Measurements from ENCODE around the gene RRP9. TPM values are rescaled to one million over a fixed set of nuclear protein-coding genes. Genes with fewer than 3 reads are reported as not detected.

The RRP9 gene
- total RNA-seq, 1 experiment from 2014 or later = 71.3 TPM

DNA sequence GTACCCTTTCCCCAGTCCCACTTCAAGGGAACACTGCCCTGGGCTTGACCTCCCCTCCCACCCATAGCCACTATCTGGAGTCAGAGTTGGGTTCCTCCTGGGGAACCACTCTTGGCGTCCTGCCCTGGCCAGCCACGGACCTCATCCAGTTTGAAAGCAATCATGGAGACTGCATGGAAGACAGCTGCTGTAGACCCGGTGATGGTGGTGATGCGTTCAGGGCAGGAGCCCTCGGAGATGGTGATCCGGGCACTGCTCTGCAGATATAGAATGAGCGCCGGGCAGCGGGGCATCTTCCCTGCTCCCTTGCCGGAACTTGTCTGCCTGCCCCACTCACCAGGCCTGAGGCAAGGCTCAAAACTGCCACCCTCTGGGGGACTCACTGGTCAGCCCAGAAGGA lies 18.7 kb upstream of the RRP9 start:
- ChIA-PET CTCF (no interaction called here), RAD21 (ENCODE audit: low non-redundant PET in 1 of 2, low total read pairs in 2 of 2, uncharacterized antibody in 2 of 2, unreplicated experiment in 2 of 2) (no interaction called here), POLR2A (no interaction called here)
- Histone ChIP-seq H3K79me2 (ENCODE audit: insufficient read depth, low read length) (no peaks in the 10 kb centered on the region), H3K9me2 (ENCODE audit: insufficient read depth) (no peaks in the 10 kb centered on the region), H3K4me2 (ENCODE audit: low read length) (no peak overlapping the region), H3K4me1 (ENCODE audit: control insufficient read depth in 1 of 2, insufficient read depth in 2 of 2, low read length in 2 of 2) (no peaks in the 10 kb centered on the region), H3K27ac (ENCODE audit: low read depth, low read length) (no peak overlapping the region), H3K27me3 (ENCODE audit: insufficient read depth, low read length) (no peaks in the 10 kb centered on the region), H4K20me1 (ENCODE audit: insufficient read depth) (no peaks in the 10 kb centered on the region), H3K36me3 (ENCODE audit: control insufficient read depth in 1 of 2, insufficient read depth in 2 of 2, low read length in 2 of 2) (0 out of 4 replicates have a peak, but pooled peaks cover 0 to 3% of the 10 kb centered on the region in 2 experiments), H3K9me3 (ENCODE audit: control insufficient read depth in 1 of 2, insufficient read depth in 1 of 2, low read depth in 1 of 2, low read length in 2 of 2) (no peaks in the 10 kb centered on the region), H2AFZ (ENCODE audit: low read depth, low read length, poor library complexity, severe bottlenecking) (no peak overlapping the region), H3K9ac (ENCODE audit: low read length) (no peak overlapping the region), H3K4me3 (replicated peaks in 1 of 2; ENCODE audit: low read depth in 1 of 2, low read length in 2 of 2) (no peak overlapping the region)
- TF ChIP-seq REST (IDR thresholded peaks at IDR 0.05; ENCODE audit: low read depth) (no peak), SP1 (IDR thresholded peaks at IDR 0.05; ENCODE audit: low read depth) (no peak), EGR1 (IDR thresholded peaks at IDR 0.05; ENCODE audit: low read depth) (no peak), POLR2AphosphoS5 (IDR thresholded peaks at IDR 0.05; ENCODE audit: low read depth, low read length) (no peak), FOSL1 (IDR thresholded peaks at IDR 0.05; ENCODE audit: low read depth) (no peak), SIN3A (IDR thresholded peaks at IDR 0.05; ENCODE audit: low read depth) (no peak), JUND (IDR thresholded peaks at IDR 0.05) (no peak), CBX3 (IDR thresholded peaks at IDR 0.05; ENCODE audit: low read depth) (no peak), POLR2A (IDR thresholded peaks at IDR 0.05; ENCODE audit: borderline replicate concordance, extremely low read depth, insufficient read depth, insufficient read length) (no peak), SRF (IDR thresholded peaks at IDR 0.05; ENCODE audit: low read depth) (no peak), CTCF (IDR thresholded peaks at IDR 0.05 in 2 of 3, conservative IDR thresholded peaks at IDR 0.05 in 1 of 3; ENCODE audit: borderline replicate concordance in 1 of 3, insufficient read depth in 1 of 3, low read depth in 2 of 3, low read length in 2 of 3) (no peak), YY1 (IDR thresholded peaks at IDR 0.05; ENCODE audit: extremely low read depth, insufficient replicate concordance, low read depth, low read length) (no peak), EZH2phosphoT487 (IDR thresholded peaks at IDR 0.05; ENCODE audit: borderline replicate concordance) (no peak), ZNF274 (IDR thresholded peaks at IDR 0.05; ENCODE audit: low read depth, low read length) (no peak), RAD21 (IDR thresholded peaks at IDR 0.05; ENCODE audit: low read depth) (no peak)
- TF ChIP-seq, protein P1, sequence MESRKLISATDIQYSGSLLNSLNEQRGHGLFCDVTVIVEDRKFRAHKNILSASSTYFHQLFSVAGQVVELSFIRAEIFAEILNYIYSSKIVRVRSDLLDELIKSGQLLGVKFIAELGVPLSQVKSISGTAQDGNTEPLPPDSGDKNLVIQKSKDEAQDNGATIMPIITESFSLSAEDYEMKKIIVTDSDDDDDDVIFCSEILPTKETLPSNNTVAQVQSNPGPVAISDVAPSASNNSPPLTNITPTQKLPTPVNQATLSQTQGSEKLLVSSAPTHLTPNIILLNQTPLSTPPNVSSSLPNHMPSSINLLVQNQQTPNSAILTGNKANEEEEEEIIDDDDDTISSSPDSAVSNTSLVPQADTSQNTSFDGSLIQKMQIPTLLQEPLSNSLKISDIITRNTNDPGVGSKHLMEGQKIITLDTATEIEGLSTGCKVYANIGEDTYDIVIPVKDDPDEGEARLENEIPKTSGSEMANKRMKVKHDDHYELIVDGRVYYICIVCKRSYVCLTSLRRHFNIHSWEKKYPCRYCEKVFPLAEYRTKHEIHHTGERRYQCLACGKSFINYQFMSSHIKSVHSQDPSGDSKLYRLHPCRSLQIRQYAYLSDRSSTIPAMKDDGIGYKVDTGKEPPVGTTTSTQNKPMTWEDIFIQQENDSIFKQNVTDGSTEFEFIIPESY (IDR thresholded peaks at IDR 0.05; ENCODE audit: extremely low read depth, insufficient replicate concordance, low read length) = no peak
- TF ChIP-seq, protein P2, sequence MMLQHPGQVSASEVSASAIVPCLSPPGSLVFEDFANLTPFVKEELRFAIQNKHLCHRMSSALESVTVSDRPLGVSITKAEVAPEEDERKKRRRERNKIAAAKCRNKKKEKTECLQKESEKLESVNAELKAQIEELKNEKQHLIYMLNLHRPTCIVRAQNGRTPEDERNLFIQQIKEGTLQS (IDR thresholded peaks at IDR 0.05) = no peak
- DNase-seq (ENCODE audit: low read depth, low spot score) = no peak
- intact Hi-C loops (cut with micrococcal nuclease) = no loop called here
- ATAC-seq = no peak
- no TSS peak for BruUV-seq (replicated peaks)
